22Rv1 (cell line): ENCODE measurements around the gene ARHGAP42.

Experiments
- CTCF ChIP-seq: fragments of 450-650 bp; IDR thresholded peaks from 2 replicates; pipeline ENCODE4 v1.5.1; 2017; ENCODE audit warnings: mild to moderate bottlenecking
- ZFX ChIP-seq: fragments of 450-650 bp; IDR thresholded peaks from 2 replicates; pipeline ENCODE4 v1.6.1; 2017; ENCODE audit warnings: antibody characterized with exemption, borderline replicate concordance

DNA sequence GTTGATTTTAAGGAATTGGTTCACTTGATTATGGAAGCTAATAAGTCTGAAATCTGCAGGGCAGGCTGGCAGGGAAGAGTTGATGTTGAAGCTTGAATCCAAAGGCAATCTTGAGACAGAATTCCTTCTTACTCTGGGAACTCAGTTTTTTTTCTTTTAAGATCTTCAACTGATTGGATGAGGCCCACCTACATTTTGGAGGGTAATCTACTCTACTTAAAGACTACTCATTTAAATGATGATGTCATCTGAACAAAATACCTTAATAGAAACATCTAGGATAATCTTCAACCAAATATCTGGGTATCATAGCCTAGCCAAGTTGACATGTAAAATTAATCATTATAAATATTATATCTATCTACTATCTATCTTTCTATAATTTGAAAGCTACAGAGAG lies 279.3 kb downstream of the ARHGAP42 start:
- TF ChIP-seq CTCF: no peak
- TF ChIP-seq ZFX: no peak
